Peyer's patch (tissue), 4 donors: ENCODE data around the gene AMY2B.

Source experiments
- CTCF ChIP-seq, 6 experiments: fragments of 450-650 bp in 4 of 6; fragments of 200-600 bp in 2 of 6; sonication (generic) in 1 of 6; IDR thresholded peaks; one replicate each; pipeline ENCODE4 v1.5.1; 2017 to 2019; ENCODE audit warnings: antibody characterized with exemption in 6 of 6, mild to moderate bottlenecking in 3 of 6, moderate library complexity in 1 of 6
- POLR2A ChIP-seq, 2 donors: fragments of 450-650 bp; IDR thresholded peaks; one replicate each; pipeline ENCODE4 v1.5.1; 2017; ENCODE audit warnings: antibody characterized with exemption in 2 of 2, mild to moderate bottlenecking in 2 of 2, moderate library complexity in 2 of 2

- no peak for TF ChIP-seq CTCF (IDR thresholded peaks at IDR 0.05)
- TF ChIP-seq POLR2A (IDR thresholded peaks at IDR 0.05), result no peak
These were observed 9.6 kb upstream of the AMY2B start for GRCh38 chr1:103561643-103562395.
